Measurements from ENCODE around the gene DUSP9. TPM values are rescaled to one million over a fixed set of nuclear protein-coding genes. Genes with fewer than 3 reads are reported as not detected.
"Not testable (repeated sequence)": the region's sequence is repeated elsewhere in the genome, so short reads cannot be mapped to it uniquely, and the experiment has no call there.

Gene DUSP9
- total RNA-seq, 2 donors from 2014 or later: not detected

DNA sequence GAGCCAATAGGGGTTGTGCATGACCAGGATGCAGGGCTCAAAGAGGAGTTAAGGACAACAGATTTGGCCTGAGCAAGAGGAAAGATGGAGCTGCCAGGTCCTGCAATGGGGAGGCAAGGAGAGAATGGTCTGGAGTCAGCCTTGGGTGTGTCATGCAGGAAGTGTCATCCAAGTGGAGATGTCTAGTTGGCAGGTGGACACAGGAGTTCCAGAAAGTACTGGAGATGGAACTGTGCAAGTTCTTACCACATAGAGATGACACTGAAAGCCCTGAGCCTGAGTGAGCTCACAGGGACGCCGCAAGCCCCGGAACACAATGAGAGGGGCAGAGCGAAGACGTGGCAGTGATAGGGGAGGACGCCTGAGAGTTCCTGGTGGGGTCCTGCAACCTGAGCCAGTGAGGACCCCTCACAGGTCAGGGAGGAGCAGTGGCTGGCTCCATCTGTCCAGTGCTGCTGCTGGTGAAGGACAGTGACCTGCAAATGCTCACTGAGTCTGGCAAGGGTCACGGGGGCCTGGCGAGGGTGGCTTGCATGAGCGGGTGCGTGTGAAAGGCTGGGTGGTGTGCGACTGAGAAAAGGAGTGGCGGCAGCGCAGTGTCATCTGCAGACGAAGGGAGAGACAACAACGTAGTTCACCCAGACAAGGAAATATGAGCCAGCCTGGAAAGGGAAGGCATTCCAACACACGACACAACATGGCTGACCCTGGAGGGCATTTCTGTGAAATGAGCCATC, 50.2 kb downstream of the DUSP9 start:
- DNase-seq; intact Hi-C loops (cut with DNase I, micrococcal nuclease); ATAC-seq: not testable (repeated sequence)

- intact Hi-C loops (cut with DNase I, micrococcal nuclease): no loop called here
- DNase-seq: no peak
- ATAC-seq: no peak
These were observed 51.2 kb downstream of the DUSP9 start for GRCh38 chrX:153697924-153698865.

DNA sequence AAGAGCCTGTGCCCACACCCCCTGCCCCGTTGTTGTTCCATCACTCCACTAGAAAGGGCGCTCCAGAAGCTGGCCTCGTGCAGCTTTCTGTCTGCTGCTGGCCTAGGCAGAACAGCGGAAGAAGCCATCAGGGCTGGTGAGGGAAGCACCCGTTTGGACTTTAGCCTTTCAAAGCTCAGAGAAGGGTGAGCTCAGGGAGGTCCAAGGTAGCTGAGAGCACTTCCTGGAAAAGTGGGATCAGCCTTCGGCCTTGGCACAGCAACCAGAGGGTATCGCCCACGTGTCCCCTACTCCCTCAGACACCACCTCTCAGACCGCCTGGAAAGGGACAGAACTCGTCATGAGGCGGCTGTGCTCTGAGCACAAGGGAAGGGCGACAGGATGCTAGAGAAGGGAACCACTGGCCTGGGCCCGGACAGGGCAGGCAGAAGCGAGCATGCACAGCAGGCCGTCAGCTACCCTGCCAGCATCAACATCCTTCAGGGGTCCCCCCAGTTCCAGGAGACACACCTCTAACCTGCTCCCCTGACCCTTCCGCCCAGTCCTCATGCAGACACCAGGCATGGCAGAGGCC, 52.3 kb downstream of the DUSP9 start:
- ATAC-seq (peak; percentile 67), DNase-seq (peak; percentile 49 to 73)
- intact Hi-C loops (cut with DNase I, micrococcal nuclease): not testable (repeated sequence)

DNA sequence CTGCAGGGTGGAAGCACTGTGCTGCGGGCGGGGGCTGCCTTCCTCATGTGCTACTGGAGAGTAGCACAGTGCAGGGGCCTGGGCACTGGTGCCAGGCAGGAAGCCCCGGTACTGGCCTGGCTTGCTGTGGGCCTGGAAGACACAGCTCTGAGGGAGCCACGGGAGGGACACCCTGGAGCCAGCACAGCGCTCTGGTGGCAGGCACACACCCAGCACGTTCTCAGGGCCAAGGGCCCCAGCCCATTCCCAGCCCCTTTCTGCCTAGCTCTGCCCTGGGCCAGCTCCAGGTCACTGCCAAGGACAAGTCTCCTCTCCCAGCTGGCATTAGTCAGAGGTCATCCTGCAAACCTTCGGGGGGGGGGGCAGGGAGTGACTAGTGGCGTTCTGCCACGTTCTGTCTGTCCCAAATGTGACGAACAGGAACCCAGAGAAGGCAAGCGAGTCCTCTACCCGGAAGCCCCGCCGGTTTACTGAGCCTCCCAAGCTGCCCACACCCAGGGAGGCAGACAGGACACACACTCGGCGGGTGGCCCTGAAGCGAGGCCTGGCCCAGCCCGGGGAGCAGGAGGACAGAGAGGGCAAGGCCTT, 52.9 kb downstream of the DUSP9 start:
- ATAC-seq: peak; percentile 62

GRCh38 chrX:153700376-153700945, 53.5 kb downstream of the DUSP9 start:
- intact Hi-C loops (cut with DNase I, micrococcal nuclease): no loop called here
- ATAC-seq (peak; percentile 15), DNase-seq (no peak)

More for the DNA sequence above, 52.9 kb downstream of the DUSP9 start:
- peak; percentile 62 to 71 for DNase-seq
- intact Hi-C loops (cut with DNase I, micrococcal nuclease): not testable (repeated sequence)

Other genes with a start within 250 kb of the DUSP9 start
- not detected for gene PNMA6E, start 245.9 kb upstream of the DUSP9 start, total RNA-seq
- gene ZFP92, start 235.7 kb upstream of the DUSP9 start, total RNA-seq: under 1 TPM; 0.18 to 0.50 TPM
- gene TREX2, start 201.1 kb upstream of the DUSP9 start, total RNA-seq: under 1 TPM; 0.42 to 0.73 TPM
- 10 to 100 TPM; 13.0 to 19.0 TPM for gene HAUS7, start 176.6 kb upstream of the DUSP9 start, total RNA-seq
- gene BGN, start 152.2 kb upstream of the DUSP9 start, total RNA-seq: 1 to 10 TPM; 7.8 to 9.9 TPM
- under 1 TPM; 0.08 to 0.21 TPM for gene ATP2B3, start 129.6 kb upstream of the DUSP9 start, total RNA-seq
- gene CCNQ, start 48.1 kb upstream of the DUSP9 start, total RNA-seq: 10 to 100 TPM; 20.4 to 21.8 TPM
- gene PNCK, start 26.6 kb downstream of the DUSP9 start, total RNA-seq: 10 to 100 TPM in 1 of 2 donors, 1 to 10 TPM in 1; 1.1 to 14.2 TPM
- gene SLC6A8, start 40.7 kb downstream of the DUSP9 start, total RNA-seq: 100 to 1,000 TPM; 170 to 270 TPM
- gene BCAP31, start 77.2 kb downstream of the DUSP9 start, total RNA-seq: 100 to 1,000 TPM; 200 to 203 TPM
- 10 to 100 TPM; 15.1 to 15.9 TPM for gene ABCD1, start 77.7 kb downstream of the DUSP9 start, total RNA-seq
- 1 to 10 TPM; 1.0 to 5.4 TPM for gene PLXNB3, start 117.0 kb downstream of the DUSP9 start, total RNA-seq
- gene SRPK3, start 133.8 kb downstream of the DUSP9 start, total RNA-seq: 1 to 10 TPM; 1.4 to 1.7 TPM
- gene IDH3G, start 147.2 kb downstream of the DUSP9 start, total RNA-seq: 10 to 100 TPM; 76.1 to 93.6 TPM
- gene SSR4, start 147.5 kb downstream of the DUSP9 start, total RNA-seq: 100 to 1,000 TPM; 216 to 237 TPM
- gene PDZD4, start 183.3 kb downstream of the DUSP9 start, total RNA-seq: 1 to 10 TPM; 1.0 to 3.8 TPM
- 1 to 10 TPM; 3.7 to 8.8 TPM for gene L1CAM, start 239.0 kb downstream of the DUSP9 start, total RNA-seq

Measured in left colon (tissue), 2 donors.